ENCODE measurements around the gene AMZ1.

DNA sequence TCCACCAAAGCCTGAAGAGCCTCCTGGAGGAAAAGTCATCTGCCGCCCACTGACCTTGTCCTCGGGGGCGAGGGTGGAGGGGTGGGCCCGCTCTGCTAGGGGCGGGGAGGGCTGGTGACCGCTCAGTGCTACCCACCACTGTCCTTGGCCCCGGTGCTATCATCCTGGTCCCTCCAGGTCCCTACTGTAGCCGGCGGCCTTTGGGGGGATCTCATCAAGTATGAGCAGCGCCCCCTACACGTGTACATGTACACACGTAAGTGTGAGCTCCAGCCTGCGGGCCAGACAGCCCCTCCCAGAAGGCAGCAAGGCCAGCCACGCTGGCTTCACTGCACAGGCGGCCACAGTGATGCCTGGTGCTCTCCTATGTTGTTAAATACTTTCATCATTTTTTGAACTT, 36.7 kb upstream of the AMZ1 start:
- TF ChIP-seq CTCF (IDR thresholded peaks at IDR 0.05; ENCODE audit: low read depth, low read length) = no peak
- no peak for TF ChIP-seq EZH2phosphoT487 (IDR thresholded peaks at IDR 0.05; ENCODE audit: low read depth)
